HG02970 (cell line): ENCODE measurements around the gene FYCO1.

Experiments used
- ATAC-seq: cut with Tn5 transposase; IDR thresholded peaks from one replicate; pipeline ENCODE4 v1.9.1; 2021; ENCODE audit warnings: mild to moderate bottlenecking, moderate library complexity, moderate number of reproducible peaks; ENCODE audit not compliant: unreplicated experiment, low FRiP score

The FYCO1 gene

GRCh38 chr3:45985532-45986302, 9.9 kb downstream of the FYCO1 start:
- no peak for ATAC-seq

- ATAC-seq: no peak
Measured at GRCh38 chr3:45984331-45985312, 11.0 kb downstream of the FYCO1 start.

GRCh38 chr3:45983770-45984169, 11.9 kb downstream of the FYCO1 start:
- no peak for ATAC-seq

GRCh38 chr3:45981346-45982074, 14.1 kb downstream of the FYCO1 start:
- no peak for ATAC-seq

- no peak for ATAC-seq
Measured at GRCh38 chr3:45980819-45981218, 14.8 kb downstream of the FYCO1 start.

- ATAC-seq: no peak
Measured at GRCh38 chr3:45980229-45980813, 15.3 kb downstream of the FYCO1 start.

GRCh38 chr3:45979378-45979777, 16.2 kb downstream of the FYCO1 start:
- ATAC-seq: no peak

GRCh38 chr3:45978006-45978761, 17.4 kb downstream of the FYCO1 start:
- ATAC-seq: no peak

- no peak for ATAC-seq
Measured at GRCh38 chr3:45976191-45977091, 19.2 kb downstream of the FYCO1 start.

GRCh38 chr3:45975686-45976085, 19.9 kb downstream of the FYCO1 start:
- no peak for ATAC-seq

GRCh38 chr3:45974686-45975085, 20.9 kb downstream of the FYCO1 start:
- ATAC-seq: no peak

GRCh38 chr3:45972534-45973402, 22.9 kb downstream of the FYCO1 start:
- ATAC-seq: no peak

GRCh38 chr3:45969953-45970352, 25.7 kb downstream of the FYCO1 start:
- no peak for ATAC-seq

GRCh38 chr3:45969116-45969515, 26.5 kb downstream of the FYCO1 start:
- no peak for ATAC-seq

- no peak for ATAC-seq
Measured at GRCh38 chr3:45968706-45969105, 26.9 kb downstream of the FYCO1 start.

GRCh38 chr3:45968149-45968548, 27.5 kb downstream of the FYCO1 start:
- ATAC-seq: no peak

- no peak for ATAC-seq
Measured at GRCh38 chr3:45967724-45968123, 27.9 kb downstream of the FYCO1 start.
